AG04449 (cell line): ENCODE data around the gene CLNK.
"Not testable (repeated sequence)": the region's sequence is repeated elsewhere in the genome, so short reads cannot be mapped to it uniquely, and the experiment has no call there.

ENCODE experiments used
- CTCF ChIA-PET: fragments of 350-600 bp; formaldehyde crosslinking; extraction: SDS; loops from one replicate; lab custom pipeline; 2021; ENCODE audit warnings: antibody characterized with exemption; lab: Yijun Ruan, JAX
- POLR2A ChIA-PET: fragments of 400-600, 350-600 bp; formaldehyde crosslinking; extraction: SDS; loops from one replicate; lab custom pipeline; 2020; ENCODE audit warnings: antibody characterized with exemption, inconsistent platforms; lab: Yijun Ruan, JAX
- DNase-seq: peaks from one replicate; pipeline ENCODE4 v3.0.0-alpha.2; 2010; ENCODE audit warnings: low read depth, low spot score
- H3K4me3 ChIP-seq: 2 replicates; pipeline ENCODE4 v1.5.1; 2011; ENCODE audit warnings: low read depth, mild to moderate bottlenecking, control low read depth, low read length
- CTCF ChIP-seq: IDR thresholded peaks from one replicate; pipeline ENCODE4 v1.5.1; 2011; ENCODE audit warnings: mild to moderate bottlenecking, moderate library complexity, low read length, control low read depth, inconsistent platforms; ENCODE audit not compliant: insufficient read depth; ENCODE audit errors: missing control alignments

Gene CLNK

DNA sequence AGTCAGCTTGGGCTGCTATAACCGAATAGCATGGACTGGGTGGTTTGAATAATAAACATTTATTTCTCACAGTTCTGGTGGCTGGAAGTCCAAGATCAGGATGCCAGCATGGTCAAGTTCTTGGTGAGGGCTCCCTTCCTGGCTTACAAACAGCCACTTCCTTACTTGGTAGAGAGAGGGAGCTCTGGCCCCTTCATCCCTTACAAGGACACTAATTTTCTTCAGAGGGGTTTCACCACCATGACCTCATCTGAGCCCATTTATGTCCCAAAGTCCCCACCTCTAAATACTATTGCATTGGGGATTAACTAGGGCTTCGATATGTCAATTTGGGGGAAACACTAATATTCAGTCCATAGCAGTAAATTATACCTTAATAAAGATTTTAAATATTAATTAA is 61.8 kb downstream of the CLNK start:
- DNase-seq, result no peak
- ChIA-PET CTCF (interaction anchor here (1.3 to 2.0 kb wide), 2 partner anchors 10 to 60 kb away, joined by 3 to 7 read pairs; no protein-coding TSS in a partner anchor), POLR2A (no interaction called here)
- TF ChIP-seq CTCF, result no peak
- no peak overlapping the region for H3K4me3 ChIP-seq

DNA sequence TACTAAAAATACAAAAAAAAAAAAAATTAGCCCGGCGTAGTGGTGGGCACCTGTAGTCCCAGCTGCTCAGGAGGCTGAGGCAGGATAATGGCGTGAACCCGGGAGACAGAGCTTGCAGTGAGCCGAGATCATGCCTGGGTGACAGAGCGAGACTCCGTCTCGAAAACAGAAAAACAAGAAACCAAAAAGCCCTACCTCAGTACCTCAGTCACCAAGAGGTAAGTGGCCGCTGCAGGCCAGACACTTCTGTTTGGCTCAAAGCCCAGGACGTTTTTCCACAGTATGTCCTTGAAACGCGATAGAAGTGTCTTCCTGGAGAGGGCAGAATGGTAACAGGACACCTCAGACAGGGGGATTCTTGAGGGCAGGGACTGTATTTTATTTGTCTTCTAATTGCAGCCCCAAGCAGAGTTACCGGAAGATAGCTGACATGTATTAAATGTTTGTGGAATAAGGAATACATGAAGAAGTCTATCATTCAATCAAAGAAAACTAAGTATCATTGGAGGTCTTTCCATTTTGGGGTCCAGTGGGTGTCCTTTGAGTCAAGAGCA is 63.6 kb downstream of the CLNK start:
- TF ChIP-seq CTCF, result no peak
- no peak for DNase-seq
- ChIA-PET CTCF (no interaction called here), POLR2A (no interaction called here)
- no peak overlapping the region for H3K4me3 ChIP-seq

- ChIA-PET POLR2A (no interaction called here), CTCF (no interaction called here)
Measured at GRCh38 chr4:10619855-10620254, 64.7 kb downstream of the CLNK start.

GRCh38 chr4:10619220-10619619 is 65.3 kb downstream of the CLNK start:
- H3K4me3 ChIP-seq, result no peak overlapping the region
- CTCF ChIA-PET, result interaction anchor here (0.8 to 1.2 kb wide), 2 partner anchors 8 to 14 kb away, joined by 3 read pairs; no protein-coding TSS in a partner anchor
- POLR2A ChIA-PET, result interaction anchor here (0.8 kb wide), 1 partner anchor 14 kb away, joined by 4 read pairs; no protein-coding TSS in a partner anchor
- no peak for TF ChIP-seq CTCF
- no peak for DNase-seq

More at GRCh38 chr4:10619855-10620254, 64.7 kb downstream of the CLNK start:
- TF ChIP-seq CTCF, result no peak
- no peak for DNase-seq
- H3K4me3 ChIP-seq, result no peak overlapping the region

GRCh38 chr4:10614926-10615325 is 69.6 kb downstream of the CLNK start:
- H3K4me3 ChIP-seq, POLR2A ChIA-PET, DNase-seq, CTCF ChIA-PET: not testable (repeated sequence)

- ChIA-PET POLR2A (no interaction called here), CTCF (no interaction called here)
- DNase-seq, result no peak
- H3K4me3 ChIP-seq, result no peak overlapping the region
- TF ChIP-seq CTCF, result no peak
Measured at GRCh38 chr4:10613926-10614478, 70.6 kb downstream of the CLNK start.

DNA sequence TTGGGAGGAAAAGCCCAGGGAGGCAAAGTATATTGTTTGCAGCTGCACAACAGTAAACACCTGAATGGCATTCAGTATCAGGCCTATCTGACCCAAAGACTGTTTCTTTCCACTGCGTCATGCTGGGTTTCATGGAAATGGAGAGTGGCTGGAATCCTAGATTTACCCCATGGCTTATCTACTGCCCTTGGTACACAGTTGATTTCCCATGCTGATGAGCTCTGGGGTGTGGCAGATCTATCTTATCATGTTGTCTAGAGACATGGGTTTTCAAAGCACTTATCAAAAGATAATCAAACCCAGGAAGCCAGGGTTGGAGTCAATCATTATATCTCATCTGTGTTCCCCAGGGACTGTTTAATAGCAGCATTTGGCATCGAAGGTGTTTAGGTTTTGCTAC is 72.1 kb downstream of the CLNK start:
- H3K4me3 ChIP-seq, result no peak overlapping the region
- no peak for TF ChIP-seq CTCF
- DNase-seq, result no peak
- CTCF ChIA-PET, result interaction anchor here (1.0 kb wide), 1 partner anchor 10 kb away, joined by 7 read pairs; no protein-coding TSS in a partner anchor
- POLR2A ChIA-PET, result interaction anchor here (0.5 kb wide), 1 partner anchor 43 kb away, joined by 3 read pairs; no protein-coding TSS in a partner anchor
